Measurements from ENCODE around the gene FPGS. TPM values are rescaled to one million over a fixed set of nuclear protein-coding genes. Genes with fewer than 3 reads are reported as not detected.

Gene FPGS
- total RNA-seq, 1 donor from 2014 or later: 42.4 TPM

- DNase-seq (ENCODE audit: extremely low spot score, unreplicated experiment): no peak
- H3K4me1 Mint-ChIP-seq (ENCODE audit: unreplicated experiment): peaks cover 6% of the 10 kb centered on the region
- TF ChIP-seq, protein P1, sequence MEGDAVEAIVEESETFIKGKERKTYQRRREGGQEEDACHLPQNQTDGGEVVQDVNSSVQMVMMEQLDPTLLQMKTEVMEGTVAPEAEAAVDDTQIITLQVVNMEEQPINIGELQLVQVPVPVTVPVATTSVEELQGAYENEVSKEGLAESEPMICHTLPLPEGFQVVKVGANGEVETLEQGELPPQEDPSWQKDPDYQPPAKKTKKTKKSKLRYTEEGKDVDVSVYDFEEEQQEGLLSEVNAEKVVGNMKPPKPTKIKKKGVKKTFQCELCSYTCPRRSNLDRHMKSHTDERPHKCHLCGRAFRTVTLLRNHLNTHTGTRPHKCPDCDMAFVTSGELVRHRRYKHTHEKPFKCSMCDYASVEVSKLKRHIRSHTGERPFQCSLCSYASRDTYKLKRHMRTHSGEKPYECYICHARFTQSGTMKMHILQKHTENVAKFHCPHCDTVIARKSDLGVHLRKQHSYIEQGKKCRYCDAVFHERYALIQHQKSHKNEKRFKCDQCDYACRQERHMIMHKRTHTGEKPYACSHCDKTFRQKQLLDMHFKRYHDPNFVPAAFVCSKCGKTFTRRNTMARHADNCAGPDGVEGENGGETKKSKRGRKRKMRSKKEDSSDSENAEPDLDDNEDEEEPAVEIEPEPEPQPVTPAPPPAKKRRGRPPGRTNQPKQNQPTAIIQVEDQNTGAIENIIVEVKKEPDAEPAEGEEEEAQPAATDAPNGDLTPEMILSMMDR (conservative IDR thresholded peaks at IDR 0.05): no peak
- H3K36me3 Mint-ChIP-seq: peaks cover 11% of the 10 kb centered on the region
- H3K4me3 Mint-ChIP-seq: no peak overlapping the region
- H3K27ac Mint-ChIP-seq: no peak overlapping the region
- H3K27me3 Mint-ChIP-seq: no peaks in the 10 kb centered on the region
- H3K9me3 Mint-ChIP-seq: no peaks in the 10 kb centered on the region
These were observed 10.2 kb upstream of the FPGS start for GRCh38 chr9:127792417-127793031.

- Mint-ChIP-seq H3K27ac (no peak overlapping the region), H3K36me3 (peaks cover 11% of the 10 kb centered on the region), H3K9me3 (no peaks in the 10 kb centered on the region), H3K4me3 (no peak overlapping the region), H3K27me3 (no peaks in the 10 kb centered on the region), H3K4me1 (ENCODE audit: unreplicated experiment) (peaks cover 5% of the 10 kb centered on the region)
- TF ChIP-seq, protein P1 (conservative IDR thresholded peaks at IDR 0.05): no peak
- no peak for DNase-seq (ENCODE audit: extremely low spot score, unreplicated experiment)
These were observed 9.5 kb upstream of the FPGS start for GRCh38 chr9:127793093-127793708.

- Mint-ChIP-seq H3K9me3 (no peaks in the 10 kb centered on the region), H3K36me3 (peaks cover 9% of the 10 kb centered on the region), H3K4me1 (ENCODE audit: unreplicated experiment) (peaks cover 5% of the 10 kb centered on the region), H3K4me3 (no peak overlapping the region), H3K27me3 (no peaks in the 10 kb centered on the region), H3K27ac (no peak overlapping the region)
- DNase-seq (ENCODE audit: extremely low spot score, unreplicated experiment): no peak
- TF ChIP-seq, protein P1 (conservative IDR thresholded peaks at IDR 0.05): no peak
These were observed 8.5 kb upstream of the FPGS start for GRCh38 chr9:127794001-127794791.

DNA sequence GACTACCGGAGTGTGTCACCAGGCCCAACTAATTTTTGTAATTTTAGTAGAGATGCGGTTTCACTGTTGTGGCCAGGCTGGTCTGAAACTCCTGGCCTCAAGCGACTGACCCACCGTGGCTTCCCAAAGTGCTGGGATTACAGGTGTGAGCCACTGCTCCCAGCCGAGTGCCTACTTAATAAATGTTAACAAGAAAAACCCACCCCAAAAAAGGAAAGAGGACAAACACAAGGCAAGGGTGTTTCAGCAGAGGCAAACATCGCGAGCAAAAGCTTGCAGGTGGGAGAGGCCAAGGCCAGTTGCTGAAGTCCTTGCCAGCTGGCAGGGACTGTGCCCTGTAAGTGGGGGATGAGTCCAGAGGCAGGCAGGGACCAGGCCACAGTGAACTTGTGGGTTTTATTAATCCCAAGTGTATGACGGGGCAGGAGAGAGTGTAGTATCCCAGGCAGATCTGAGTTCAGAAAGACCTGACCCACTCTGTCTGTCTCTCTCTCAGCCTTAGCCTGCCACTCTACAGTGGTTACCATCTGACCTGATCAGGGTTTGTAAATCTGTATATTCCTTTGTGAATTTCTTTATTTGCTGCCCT, 6.4 kb upstream of the FPGS start:
- Mint-ChIP-seq H3K27ac (peak overlapping the region; percentile 46), H3K27me3 (no peaks in the 10 kb centered on the region), H3K36me3 (no peaks in the 10 kb centered on the region), H3K4me1 (ENCODE audit: unreplicated experiment) (peaks cover 9% of the 10 kb centered on the region), H3K9me3 (no peaks in the 10 kb centered on the region), H3K4me3 (peak overlapping the region; percentile 48)
- TF ChIP-seq, protein P1 (conservative IDR thresholded peaks at IDR 0.05): no peak
- DNase-seq (ENCODE audit: extremely low spot score, unreplicated experiment): no peak

DNA sequence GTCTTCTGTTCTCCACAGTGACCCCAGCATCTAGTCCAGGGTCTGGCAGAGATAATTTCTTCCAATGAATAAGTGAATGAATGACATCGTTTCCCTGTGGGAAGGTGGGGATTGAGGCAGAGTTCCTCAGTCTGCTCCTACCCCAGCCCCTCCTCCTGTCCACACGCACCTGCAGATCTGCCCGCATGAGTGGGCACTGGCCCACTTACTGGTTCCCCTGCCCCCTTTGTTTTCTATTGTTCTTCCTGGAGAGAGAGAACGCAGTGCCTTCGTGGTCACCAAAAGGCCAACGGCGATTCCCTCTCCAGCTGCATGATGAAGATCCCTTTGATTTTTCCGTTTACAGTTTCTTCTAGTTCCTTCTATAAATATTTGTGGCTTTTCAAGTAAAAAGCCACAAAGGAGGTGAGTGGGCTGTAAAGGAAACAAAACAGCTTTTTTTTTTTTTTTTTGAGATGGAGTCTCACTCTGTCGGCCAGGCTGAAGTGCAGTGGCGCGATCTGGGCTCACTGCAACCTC, 5.8 kb upstream of the FPGS start:
- H3K27ac Mint-ChIP-seq: peak overlapping the region; percentile 46

More for the DNA sequence above, 5.8 kb upstream of the FPGS start:
- Mint-ChIP-seq H3K36me3 (no peaks in the 10 kb centered on the region), H3K27me3 (no peaks in the 10 kb centered on the region), H3K9me3 (no peaks in the 10 kb centered on the region), H3K4me1 (ENCODE audit: unreplicated experiment) (peaks cover 11% of the 10 kb centered on the region), H3K4me3 (peak overlapping the region; percentile 48)
- DNase-seq (ENCODE audit: extremely low spot score, unreplicated experiment): no peak
- TF ChIP-seq, protein P1 (conservative IDR thresholded peaks at IDR 0.05): no peak

All from type B pancreatic cell (in vitro differentiated cells).